ENCODE measurements around the gene ZNF491.

ZNF491 gene

GRCh38 chr19:11797491-11797890 is 832 bp upstream of the ZNF491 start:
- ChIA-PET POLR2A (interaction anchor here (0.9 to 2.1 kb wide), 4 partner anchors 16 to 365 kb away, joined by 3 to 13 read pairs (median 10); partner anchors contain the start of genes ZNF136, ZNF440 and ZNF700), CTCF (interaction anchor here (0.6 to 8.9 kb wide), 86 partner anchors 9 to 874 kb away, joined by 3 to 112 read pairs (median 4); partner anchors contain the start of genes ELOF1, ZNF136, ZNF20 and ZNF433)
- TF ChIP-seq CTCF (IDR thresholded peaks at IDR 0.05; ENCODE audit: control extremely low read depth, extremely low read depth, low read depth, missing control alignments): peak; percentile 80
- peak; percentile 87 for DNase-seq (ENCODE audit: extremely low spot score)

GRCh38 chr19:11806354-11807098 is 8.2 kb downstream of the ZNF491 start:
- TF ChIP-seq CTCF (IDR thresholded peaks at IDR 0.05; ENCODE audit: control extremely low read depth, extremely low read depth, low read depth, missing control alignments): no peak
- no peak for DNase-seq (ENCODE audit: extremely low spot score)
- POLR2A ChIA-PET: no interaction called here
- CTCF ChIA-PET: interaction anchor here (2.3 kb wide), 1 partner anchor 9 kb away, joined by 16 read pairs; the partner anchor contains the start of gene ZNF491

- no peak for TF ChIP-seq CTCF (IDR thresholded peaks at IDR 0.05; ENCODE audit: control extremely low read depth, extremely low read depth, low read depth, missing control alignments)
- POLR2A ChIA-PET: no interaction called here
- CTCF ChIA-PET: interaction anchor here (2.3 kb wide), 1 partner anchor 9 kb away, joined by 16 read pairs; the partner anchor contains the start of gene ZNF491
- DNase-seq (ENCODE audit: extremely low spot score): no peak
These were observed 8.7 kb downstream of the ZNF491 start for GRCh38 chr19:11807099-11807380.

- TF ChIP-seq CTCF (IDR thresholded peaks at IDR 0.05; ENCODE audit: control extremely low read depth, extremely low read depth, low read depth, missing control alignments): no peak
- CTCF ChIA-PET: interaction anchor here (1.5 to 10.7 kb wide), 3 partner anchors 15 to 327 kb away, joined by 4 to 112 read pairs (median 9); partner anchors contain the start of genes ZNF20, ZNF433 and ZNF491
- POLR2A ChIA-PET: interaction anchor here (1.3 to 1.9 kb wide), 3 partner anchors 16 to 277 kb away, joined by 3 to 10 read pairs (median 3); partner anchors contain the start of genes ZNF491 and ZNF700
- no peak for DNase-seq (ENCODE audit: extremely low spot score)
These were observed 15.3 kb downstream of the ZNF491 start for GRCh38 chr19:11813703-11814028.

- no peak for TF ChIP-seq CTCF (IDR thresholded peaks at IDR 0.05; ENCODE audit: control extremely low read depth, extremely low read depth, low read depth, missing control alignments)
- ChIA-PET CTCF (interaction anchor here (2.2 to 10.7 kb wide), 2 partner anchors 15 to 326 kb away, joined by 9 to 112 read pairs; partner anchors contain the start of genes ZNF20 and ZNF491), POLR2A (interaction anchor here (1.3 to 1.9 kb wide), 3 partner anchors 16 to 277 kb away, joined by 3 to 10 read pairs (median 3); partner anchors contain the start of genes ZNF491 and ZNF700)
- peak; percentile 97 for DNase-seq (ENCODE audit: extremely low spot score)
These were observed 15.8 kb downstream of the ZNF491 start, which contains the start of gene ZNF440 for GRCh38 chr19:11814029-11814699. TSS of gene ZNF440 (plus strand) at chr19:11814273. CDS start at chr19:11814448, 175 bp downstream.

GRCh38 chr19:11814700-11815035 is 16.3 kb downstream of the ZNF491 start:
- no peak for TF ChIP-seq CTCF (IDR thresholded peaks at IDR 0.05; ENCODE audit: control extremely low read depth, extremely low read depth, low read depth, missing control alignments)
- DNase-seq (ENCODE audit: extremely low spot score): no peak
- POLR2A ChIA-PET: interaction anchor here (0.7 to 1.9 kb wide), 4 partner anchors 17 to 1720 kb away, joined by 3 to 10 read pairs (median 4); partner anchors contain the start of genes ZNF491 and ZNF700
- CTCF ChIA-PET: interaction anchor here (10.7 kb wide), 1 partner anchor 16 kb away, joined by 112 read pairs; the partner anchor contains the start of gene ZNF491

Measured in GM10248 (cell line).